K562 (cell line): ENCODE data around the gene LCTL. TPM values are rescaled to one million over a fixed set of nuclear protein-coding genes. Genes with fewer than 3 reads are reported as not detected.

Experiments used
- DMBX1 ChIP-seq: fragments of 250-450 bp; sonication (Bioruptor Pico); IDR thresholded peaks from 2 replicates; pipeline ENCODE4 v1.8.0; 2022; ENCODE audit warnings: inconsistent platforms, mild to moderate bottlenecking, moderate library complexity, borderline replicate concordance
- EGR1 ChIP-seq: fragments of 450-650 bp; conservative IDR thresholded peaks from 2 replicates; pipeline ENCODE4 v1.6.1; 2017; ENCODE audit warnings: mild to moderate bottlenecking
- FOXA1 ChIP-seq: fragments of 450-650 bp; IDR thresholded peaks from 2 replicates; pipeline ENCODE4 v1.6.1; 2016; ENCODE audit warnings: mild to moderate bottlenecking, borderline replicate concordance
- GTF2B ChIP-seq: IDR thresholded peaks from 2 replicates; pipeline ENCODE4 v1.6.1; 2011; ENCODE audit not compliant: insufficient read length; ENCODE audit errors: extremely low read depth
- HDAC1 ChIP-seq, 2 experiments: fragments of 450-650 bp; IDR thresholded peaks; 2 replicates each; pipeline ENCODE4 v1.6.1; 2016 to 2017; ENCODE audit warnings: inconsistent platforms in 1 of 2, mild to moderate bottlenecking in 1 of 2, moderate library complexity in 1 of 2
- MEIS2 ChIP-seq: fragments of 450-650 bp; IDR thresholded peaks from 2 replicates; pipeline ENCODE4 v1.6.1; 2014; ENCODE audit warnings: mild to moderate bottlenecking; ENCODE audit not compliant: partially characterized antibody
- MLX ChIP-seq, 2 experiments: fragments of 450-650 bp in 1 of 2; sonication (generic) in 1 of 2; formaldehyde crosslinking; conservative IDR thresholded peaks; 2 replicates each; pipeline versions ENCODE4 v1.4.0 to v1.8.1; 2020 to 2022; ENCODE audit warnings: mild to moderate bottlenecking in 1 of 2, missing genetic modification reagents in 1 of 2
- RAD21 ChIP-seq, 2 experiments: fragments of 250-450 bp in 1 of 2; fragments of 450-650 bp in 1 of 2; sonication (Bioruptor Pico) in 1 of 2; formaldehyde crosslinking in 1 of 2; IDR thresholded peaks in 1 of 2; conservative IDR thresholded peaks in 1 of 2; 2 replicates each; pipeline versions ENCODE4 v1.4.0 to v1.8.0; 2020 to 2022; ENCODE audit warnings: mild to moderate bottlenecking in 2 of 2, moderate library complexity in 1 of 2
- SMAD1 ChIP-seq: fragments of 150-350 bp; IDR thresholded peaks from 2 replicates; pipeline ENCODE4 v1.6.1; 2014; ENCODE audit warnings: low read length, low read depth; ENCODE audit not compliant: partially characterized antibody
- TAF15 ChIP-seq: fragments of 200-400 bp; formaldehyde crosslinking; IDR thresholded peaks from 2 replicates; pipeline ENCODE4 v1.6.1; 2017; ENCODE audit warnings: mild to moderate bottlenecking, low read depth, low read length, moderate library complexity
- TCFL5 ChIP-seq: fragments of 250-450 bp; sonication (Bioruptor Pico); conservative IDR thresholded peaks from 2 replicates; pipeline ENCODE4 v1.6.1; 2021; ENCODE audit warnings: mild to moderate bottlenecking, moderate library complexity, matching md5 sums
- THRA ChIP-seq: fragments of 450-650 bp; IDR thresholded peaks from 2 replicates; pipeline ENCODE4 v1.6.1; 2017; ENCODE audit warnings: mild to moderate bottlenecking, moderate library complexity
- TOE1 ChIP-seq, 2 experiments: fragments of 450-650 bp in 1 of 2; sonication (generic) in 1 of 2; formaldehyde crosslinking in 1 of 2; IDR thresholded peaks; 2 replicates each; pipeline versions ENCODE4 v1.7.1 to v1.8.0; 2016 to 2022; ENCODE audit warnings: borderline replicate concordance in 2 of 2, mild to moderate bottlenecking in 2 of 2, antibody characterized with exemption in 1 of 2, inconsistent platforms in 1 of 2, low read depth in 1 of 2, missing genetic modification reagents in 1 of 2, moderate library complexity in 1 of 2
- ZNF143 ChIP-seq: sonication (generic); formaldehyde crosslinking; IDR thresholded peaks from 2 replicates; pipeline ENCODE4 v1.9.0; 2022; ENCODE audit warnings: mild to moderate bottlenecking, missing genetic modification reagents
- ZSCAN29 ChIP-seq: fragments of 450-650 bp; IDR thresholded peaks from 2 replicates; pipeline ENCODE4 v1.6.1; 2017
- ZSCAN32 ChIP-seq: fragments of 450-650 bp; formaldehyde crosslinking; IDR thresholded peaks from 2 replicates; pipeline ENCODE4 v1.4.0; 2020; ENCODE audit warnings: mild to moderate bottlenecking, moderate library complexity
- polyA plus RNA-seq, 8 experiments: library from polyadenylated mRNA; depleted of rRNA in 4 of 8; stranded (reverse) in 5 of 8; unstranded in 3 of 8; fragments of >200 nt; fragmentation: Nextera tagmentation in 2 of 8; fragmentation: Illumina TruSeq in 1 of 8; extraction: Ambion mirVana in 2 of 8; extraction: Trizol in 1 of 8; gene quantifications; 2 replicates each; pipeline versions ENCODE4 v1.2.1 to v1.2.3, GENCODE V29; 2011 to 2014; ENCODE audit warnings: inconsistent platforms in 1 of 8, missing spikeins in 1 of 8
- total RNA-seq, 7 experiments: library from RNA; depleted of rRNA in 6 of 7; stranded (reverse); fragments of >200 nt in 6 of 7; fragmentation: Illumina TruSeq in 2 of 7; extraction: Trizol in 2 of 7; gene quantifications; 2 replicates each; pipeline versions ENCODE4 v1.2.1 to v1.2.3, GENCODE V29; 2011 to 2021; ENCODE audit warnings: low replicate concordance in 1 of 7
- TF ChIP-seq, protein P1 (sequence below): fragments of 150-350 bp; IDR thresholded peaks from 2 replicates; pipeline ENCODE4 v1.6.1; 2014; ENCODE audit warnings: low read depth, mild to moderate bottlenecking, low read length, borderline replicate concordance
- TF ChIP-seq, protein P2 (sequence below), 2 experiments: fragments of 450-650 bp; IDR thresholded peaks; 2 replicates each; pipeline ENCODE4 v1.6.1; 2016

The LCTL gene
- total and polyA plus RNA-seq, 9 of the 15 experiments (the other 6 are each of a cell fraction or from before 2014, with no cell fraction given), result 0.08 to 0.31 (median 0.17) TPM; not detected in 6

- TF ChIP-seq, protein P1, sequence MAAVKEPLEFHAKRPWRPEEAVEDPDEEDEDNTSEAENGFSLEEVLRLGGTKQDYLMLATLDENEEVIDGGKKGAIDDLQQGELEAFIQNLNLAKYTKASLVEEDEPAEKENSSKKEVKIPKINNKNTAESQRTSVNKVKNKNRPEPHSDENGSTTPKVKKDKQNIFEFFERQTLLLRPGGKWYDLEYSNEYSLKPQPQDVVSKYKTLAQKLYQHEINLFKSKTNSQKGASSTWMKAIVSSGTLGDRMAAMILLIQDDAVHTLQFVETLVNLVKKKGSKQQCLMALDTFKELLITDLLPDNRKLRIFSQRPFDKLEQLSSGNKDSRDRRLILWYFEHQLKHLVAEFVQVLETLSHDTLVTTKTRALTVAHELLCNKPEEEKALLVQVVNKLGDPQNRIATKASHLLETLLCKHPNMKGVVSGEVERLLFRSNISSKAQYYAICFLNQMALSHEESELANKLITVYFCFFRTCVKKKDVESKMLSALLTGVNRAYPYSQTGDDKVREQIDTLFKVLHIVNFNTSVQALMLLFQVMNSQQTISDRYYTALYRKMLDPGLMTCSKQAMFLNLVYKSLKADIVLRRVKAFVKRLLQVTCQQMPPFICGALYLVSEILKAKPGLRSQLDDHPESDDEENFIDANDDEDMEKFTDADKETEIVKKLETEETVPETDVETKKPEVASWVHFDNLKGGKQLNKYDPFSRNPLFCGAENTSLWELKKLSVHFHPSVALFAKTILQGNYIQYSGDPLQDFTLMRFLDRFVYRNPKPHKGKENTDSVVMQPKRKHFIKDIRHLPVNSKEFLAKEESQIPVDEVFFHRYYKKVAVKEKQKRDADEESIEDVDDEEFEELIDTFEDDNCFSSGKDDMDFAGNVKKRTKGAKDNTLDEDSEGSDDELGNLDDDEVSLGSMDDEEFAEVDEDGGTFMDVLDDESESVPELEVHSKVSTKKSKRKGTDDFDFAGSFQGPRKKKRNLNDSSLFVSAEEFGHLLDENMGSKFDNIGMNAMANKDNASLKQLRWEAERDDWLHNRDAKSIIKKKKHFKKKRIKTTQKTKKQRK, result no peak
- TF ChIP-seq ZSCAN29 (no peak), MEIS2 (no peak), MLX (CRISPR knock-in tag; conservative IDR thresholded peaks at IDR 0.05) (peak in 1 of 2 experiments; percentile 69; a peak in 1 of 4 replicates), HDAC1 (IDR thresholded peaks at IDR 0.05) (peak; percentile 80 to 99; a peak in 3 of 4 replicates), ZNF143 (CRISPR knock-in tag) (no peak), TCFL5 (CRISPR knock-in tag) (no peak), EGR1 (no peak; the same call in 1 of the 2 replicates), SMAD1 (peak; percentile 91), TAF15 (no peak), RAD21 (CRISPR knock-in tag; conservative IDR thresholded peaks at IDR 0.05 in 1 of 2, IDR thresholded peaks at IDR 0.05 in 1 of 2) (no peak), DMBX1 (CRISPR knock-in tag) (no peak), FOXA1 (no peak), GTF2B (peak; percentile 89), ZSCAN32 (CRISPR knock-in tag) (peak; percentile 41; the same call in 1 of the 2 replicates), TOE1 (IDR thresholded peaks at IDR 0.05; ENCODE audit: borderline replicate concordance) (peak; percentile 32), TOE1 (CRISPR knock-in tag; IDR thresholded peaks at IDR 0.05; ENCODE audit: borderline replicate concordance, low read depth) (no peak), THRA (no peak)
- TF ChIP-seq, protein P2, sequence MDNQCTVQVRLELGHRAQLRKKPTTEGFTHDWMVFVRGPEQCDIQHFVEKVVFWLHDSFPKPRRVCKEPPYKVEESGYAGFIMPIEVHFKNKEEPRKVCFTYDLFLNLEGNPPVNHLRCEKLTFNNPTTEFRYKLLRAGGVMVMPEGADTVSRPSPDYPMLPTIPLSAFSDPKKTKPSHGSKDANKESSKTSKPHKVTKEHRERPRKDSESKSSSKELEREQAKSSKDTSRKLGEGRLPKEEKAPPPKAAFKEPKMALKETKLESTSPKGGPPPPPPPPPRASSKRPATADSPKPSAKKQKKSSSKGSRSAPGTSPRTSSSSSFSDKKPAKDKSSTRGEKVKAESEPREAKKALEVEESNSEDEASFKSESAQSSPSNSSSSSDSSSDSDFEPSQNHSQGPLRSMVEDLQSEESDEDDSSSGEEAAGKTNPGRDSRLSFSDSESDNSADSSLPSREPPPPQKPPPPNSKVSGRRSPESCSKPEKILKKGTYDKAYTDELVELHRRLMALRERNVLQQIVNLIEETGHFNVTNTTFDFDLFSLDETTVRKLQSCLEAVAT (IDR thresholded peaks at IDR 0.05), result peak; percentile 85 to 93
Measured at GRCh38 chr15:66504563-66505429, 61.0 kb downstream of the LCTL start, which contains the start of the genes RPL4 and ZWILCH (continued).
